Keratinocyte (primary cell): ENCODE data around the gene KCNMA1. TPM values are rescaled to one million over a fixed set of nuclear protein-coding genes. Genes with fewer than 3 reads are reported as not detected.

ENCODE experiments used
- DNase-seq: peaks from one replicate; pipeline ENCODE4 v3.0.0-alpha.2; 2011; ENCODE audit warnings: low read depth, missing footprints, low spot score
- FAIRE-seq: peaks from 2 replicates; lab custom pipeline; 2011; peaks lifted over from hg19 to GRCh38; lab: Jason Lieb, UNC
- H2AFZ ChIP-seq: 2 replicates; pipeline ENCODE4 v1.6.0; 2012; ENCODE audit warnings: low read length, control low read depth, inconsistent platforms; ENCODE audit not compliant: control insufficient read depth
- H3K27ac ChIP-seq: 2 replicates; pipeline ENCODE4 v1.5.1; 2011; ENCODE audit warnings: low read length; ENCODE audit not compliant: control insufficient read depth, insufficient read depth
- H3K27me3 ChIP-seq: 3 replicates; pipeline ENCODE4 v1.6.0; 2011; ENCODE audit warnings: low read length; ENCODE audit not compliant: control insufficient read depth, insufficient read depth; ENCODE audit errors: extremely low read depth
- H3K36me3 ChIP-seq, 2 experiments: 2 replicates in 1 of 2; 3 replicates in 1 of 2; pipeline ENCODE4 v1.5.1; 2011; ENCODE audit warnings: low read length in 2 of 2, mild to moderate bottlenecking in 1 of 2; ENCODE audit not compliant: control insufficient read depth in 2 of 2, insufficient read depth in 2 of 2; ENCODE audit errors: extremely low read depth in 1 of 2
- H3K4me1 ChIP-seq: 3 replicates; pipeline ENCODE4 v1.5.1; 2011; ENCODE audit warnings: low read length; ENCODE audit not compliant: control insufficient read depth, insufficient read depth; ENCODE audit errors: extremely low read depth
- H3K4me2 ChIP-seq: 3 replicates; pipeline ENCODE4 v1.6.0; 2011; ENCODE audit warnings: low read depth, low read length; ENCODE audit not compliant: control insufficient read depth, insufficient read depth; ENCODE audit errors: extremely low read depth
- H3K4me3 ChIP-seq, 3 experiments: fragments of 200-600 bp in 1 of 3; sonication (generic) in 1 of 3; 2 replicates in 2 of 3; 3 replicates in 1 of 3; pipeline ENCODE4 v1.5.1; 2011 to 2016; ENCODE audit warnings: low read length in 3 of 3, mild to moderate bottlenecking in 3 of 3, control low read depth in 2 of 3, inconsistent platforms in 1 of 3, low read depth in 1 of 3, mixed read lengths in 1 of 3, mixed run types in 1 of 3, moderate library complexity in 1 of 3; ENCODE audit not compliant: control insufficient read depth in 2 of 3, insufficient read depth in 2 of 3; ENCODE audit errors: extremely low read depth in 1 of 3
- H3K79me2 ChIP-seq: 2 replicates; pipeline ENCODE4 v1.6.0; 2012; ENCODE audit warnings: low read length; ENCODE audit not compliant: control insufficient read depth, insufficient read depth
- H3K9ac ChIP-seq: 3 replicates; pipeline ENCODE4 v1.6.0; 2011; ENCODE audit warnings: low read length; ENCODE audit not compliant: control insufficient read depth, insufficient read depth; ENCODE audit errors: extremely low read depth
- H3K9me1 ChIP-seq: 3 replicates; pipeline ENCODE4 v1.6.0; 2011; ENCODE audit warnings: low read length; ENCODE audit not compliant: control insufficient read depth, insufficient read depth; ENCODE audit errors: extremely low read depth
- H3K9me3 ChIP-seq: 2 replicates; pipeline ENCODE4 v1.5.1; 2012; ENCODE audit warnings: low read depth, low read length; ENCODE audit not compliant: control insufficient read depth
- H4K20me1 ChIP-seq: 3 replicates; pipeline ENCODE4 v1.6.0; 2011; ENCODE audit warnings: low read length; ENCODE audit not compliant: control insufficient read depth, insufficient read depth; ENCODE audit errors: extremely low read depth
- CTCF ChIP-seq, 3 experiments: IDR thresholded peaks in 1 of 3; conservative IDR thresholded peaks in 1 of 3; optimal IDR thresholded peaks in 1 of 3; 2 replicates in 2 of 3; 3 replicates in 1 of 3; pipeline versions ENCODE3 to v1.5.1; 2011; ENCODE audit warnings: low read length in 3 of 3, mild to moderate bottlenecking in 3 of 3, moderate library complexity in 2 of 3, control low read depth in 1 of 3, inconsistent platforms in 1 of 3; ENCODE audit not compliant: insufficient read depth in 2 of 3; ENCODE audit errors: extremely low read depth in 1 of 3
- EZH2 ChIP-seq: IDR thresholded peaks from one replicate; pipeline ENCODE4 v1.6.1; 2012; ENCODE audit warnings: inconsistent platforms, mild to moderate bottlenecking, low read length, moderate library complexity
- dilution Hi-C: fragments of 300-500 bp; cut with MboI; formaldehyde crosslinking; loops from one replicate; pipeline ENCODE4 v1.7.0; 2020; ENCODE audit warnings: low sequenced_read_pairs; ENCODE audit not compliant: extremely low pct_ligation_motif_present
- polyA plus RNA-seq, 5 experiments: library from polyadenylated mRNA; depleted of rRNA in 3 of 5; stranded (reverse) in 3 of 5; stranded (forward) in 1 of 5; unstranded in 1 of 5; fragments of >200 nt; gene quantifications; 1 replicate in 1 of 5; 2 replicates in 3 of 5; 3 replicates in 1 of 5; pipeline versions ENCODE4 v1.2.1 to v1.2.3, GENCODE V29; 2011 to 2012; ENCODE audit warnings: missing spikeins in 2 of 5, low read depth in 1 of 5, low replicate concordance in 1 of 5

Gene KCNMA1
- polyA plus RNA-seq, 1 donor (not counting 4 experiments of a cell fraction or from before 2014, with no cell fraction given): 6.3 TPM

GRCh38 chr10:77505431-77506334 lies 131.9 kb downstream of the KCNMA1 start:
- peak; percentile 91 for FAIRE-seq
- TF ChIP-seq CTCF (optimal IDR thresholded peaks at IDR 0.05 in 1 of 3, IDR thresholded peaks at IDR 0.05 in 1 of 3, conservative IDR thresholded peaks at IDR 0.05 in 1 of 3; ENCODE audit: extremely low read depth in 1 of 3, insufficient read depth in 2 of 3, low read length in 3 of 3) (no peak), EZH2 (no peak)
- dilution Hi-C loops: no loop called here
- peak overlapping the region; percentile 30 for H3K9ac ChIP-seq
- peaks cover 50% of the 10 kb centered on the region for H3K4me1 ChIP-seq
- no peaks in the 10 kb centered on the region for H3K27me3 ChIP-seq
- H3K4me2 ChIP-seq: peak overlapping the region; percentile 69
- H3K36me3 ChIP-seq: no peaks in the 10 kb centered on the region
- H3K4me3 ChIP-seq: no peak overlapping the region
- H3K27ac ChIP-seq: peak overlapping the region; percentile 81
- H3K9me1 ChIP-seq: no peaks in the 10 kb centered on the region
- H2AFZ ChIP-seq: no peak overlapping the region
- no peaks in the 10 kb centered on the region for H3K9me3 ChIP-seq
- peak; percentile 71 for DNase-seq
- no peaks in the 10 kb centered on the region for H4K20me1 ChIP-seq
- H3K79me2 ChIP-seq: no peaks in the 10 kb centered on the region

DNA sequence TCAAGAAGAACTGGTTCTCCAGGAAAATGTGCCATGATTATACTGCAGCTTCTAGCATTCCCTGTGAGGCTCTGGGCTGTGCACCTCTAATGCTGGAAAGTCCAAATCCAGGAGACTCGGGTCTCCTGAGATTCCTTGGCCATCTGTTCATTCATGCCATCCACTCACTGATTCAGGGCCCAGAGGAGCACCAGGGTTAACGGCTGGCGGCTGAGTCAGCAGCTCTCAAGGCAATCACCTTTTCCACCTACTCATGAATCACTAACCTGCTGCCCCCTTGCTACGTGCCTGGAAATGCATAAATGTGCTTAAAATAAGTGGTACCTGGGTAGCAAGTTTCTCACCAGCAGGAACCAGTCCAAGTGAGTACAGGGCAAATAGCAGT lies 132.7 kb downstream of the KCNMA1 start:
- no peaks in the 10 kb centered on the region for H3K27me3 ChIP-seq
- H3K9me3 ChIP-seq: no peaks in the 10 kb centered on the region
- no peak overlapping the region for H3K4me3 ChIP-seq
- peak; percentile 27 to 59 (median 56) for TF ChIP-seq CTCF (optimal IDR thresholded peaks at IDR 0.05 in 1 of 3, IDR thresholded peaks at IDR 0.05 in 1 of 3, conservative IDR thresholded peaks at IDR 0.05 in 1 of 3; ENCODE audit: extremely low read depth in 1 of 3, insufficient read depth in 2 of 3, low read length in 3 of 3)
- TF ChIP-seq EZH2: no peak
- H3K4me2 ChIP-seq: peak overlapping the region; percentile 69
- H3K79me2 ChIP-seq: no peaks in the 10 kb centered on the region
- no peaks in the 10 kb centered on the region for H3K9me1 ChIP-seq
- peak overlapping the region; percentile 81 for H3K27ac ChIP-seq
- H2AFZ ChIP-seq: no peak overlapping the region
- peak; percentile 85 for DNase-seq
- dilution Hi-C loops: no loop called here
- peaks cover 50% of the 10 kb centered on the region for H3K4me1 ChIP-seq
- peak; percentile 99 for FAIRE-seq
- H4K20me1 ChIP-seq: no peaks in the 10 kb centered on the region
- no peaks in the 10 kb centered on the region for H3K36me3 ChIP-seq
- H3K9ac ChIP-seq: peak overlapping the region; percentile 30
